DND-41 (cell line): ENCODE results near the gene CACNA1S.

ENCODE experiments used
- CTCF ChIP-seq: IDR thresholded peaks from 2 replicates; pipeline ENCODE4 v1.5.1; 2012; ENCODE audit warnings: borderline replicate concordance, low read length, moderate library complexity, mild to moderate bottlenecking; ENCODE audit not compliant: poor library complexity, severe bottlenecking; ENCODE audit errors: extremely low read depth
- EZH2 ChIP-seq: IDR thresholded peaks from 3 replicates; pipeline ENCODE4 v1.6.1; 2012; ENCODE audit warnings: borderline replicate concordance, low read depth, mild to moderate bottlenecking, moderate library complexity, low read length, inconsistent platforms; ENCODE audit not compliant: severe bottlenecking

- TF ChIP-seq CTCF (no peak), EZH2 (no peak)
Measured at GRCh38 chr1:201048521-201048920, 63.7 kb downstream of the CACNA1S start.
